T-helper 17 cell (primary cell): ENCODE results near the gene PTPRN2. TPM values are rescaled to one million over a fixed set of nuclear protein-coding genes. Genes with fewer than 3 reads are reported as not detected.

ENCODE experiments used
- ATAC-seq: fragments of 150-1000 bp; cut with Tn5 transposase; 2 replicates; pipeline ENCODE4 v1.10.0; 2021; ENCODE audit warnings: mild to moderate bottlenecking, moderate library complexity
- DNase-seq, 3 donors: peaks; one replicate each; pipeline versions ENCODE4 v3.0.0 to v3.0.0-alpha.2; 2020 to 2021
- H3K9me3 ChIP-seq: one replicate; pipeline ENCODE4 v1.7.0; 2013; ENCODE audit warnings: low read length, mild to moderate bottlenecking; ENCODE audit not compliant: control insufficient read depth, poor library complexity, severe bottlenecking
- H3K27ac Mint-ChIP-seq: one replicate; pipeline ENCODE4 v1.8.0; 2022; ENCODE audit warnings: mild to moderate bottlenecking, moderate library complexity, mixed read lengths
- H3K27me3 Mint-ChIP-seq: one replicate; pipeline ENCODE4 v1.8.0; 2022; ENCODE audit warnings: mixed read lengths
- H3K36me3 Mint-ChIP-seq: one replicate; pipeline ENCODE4 v1.8.0; 2022; ENCODE audit warnings: low read depth, mixed read lengths
- H3K4me1 Mint-ChIP-seq: one replicate; pipeline ENCODE4 v1.8.0; 2022; ENCODE audit warnings: mild to moderate bottlenecking, mixed read lengths
- H3K4me3 Mint-ChIP-seq: one replicate; pipeline ENCODE4 v1.8.0; 2022; ENCODE audit warnings: mild to moderate bottlenecking, moderate library complexity, mixed read lengths
- total RNA-seq, 4 donors: library from RNA in 2 of 4; stranded (reverse) in 2 of 4; gene quantifications; one replicate each; pipeline ENCODE4 v1.2.3 and lab custom pipeline; 2022 to 2026

PTPRN2 gene
- total RNA-seq, 2 donors from 2014 or later = 0.42 to 0.57 TPM

DNA sequence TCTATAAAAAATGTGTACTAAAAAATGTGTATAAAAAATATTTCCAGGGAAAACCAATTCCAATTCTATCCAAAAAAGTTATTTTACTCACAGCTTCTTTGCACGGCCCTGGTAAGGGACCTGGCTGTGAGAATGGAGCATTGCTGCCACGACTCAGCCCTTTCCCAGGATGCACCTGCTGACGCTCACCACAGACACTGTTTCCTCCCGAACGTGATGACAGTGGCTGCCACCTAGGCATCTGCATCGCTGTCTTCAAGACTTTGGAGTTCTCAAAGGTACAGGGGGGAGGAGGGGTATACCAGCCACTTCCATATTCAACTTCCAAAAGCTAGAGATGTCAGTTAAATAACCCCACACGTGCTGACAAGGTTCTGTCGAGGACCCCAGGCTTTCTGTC, 23.9 kb upstream of the PTPRN2 start:
- peaks cover 11% of the 10 kb centered on the region for H3K4me1 Mint-ChIP-seq
- no peaks in the 10 kb centered on the region for H3K9me3 ChIP-seq
- no peaks in the 10 kb centered on the region for H3K36me3 Mint-ChIP-seq
- no peak overlapping the region for H3K4me3 Mint-ChIP-seq
- DNase-seq (no peak), ATAC-seq (no peak)
- peak overlapping the region; percentile 2 for H3K27ac Mint-ChIP-seq
- H3K27me3 Mint-ChIP-seq = no peaks in the 10 kb centered on the region

DNA sequence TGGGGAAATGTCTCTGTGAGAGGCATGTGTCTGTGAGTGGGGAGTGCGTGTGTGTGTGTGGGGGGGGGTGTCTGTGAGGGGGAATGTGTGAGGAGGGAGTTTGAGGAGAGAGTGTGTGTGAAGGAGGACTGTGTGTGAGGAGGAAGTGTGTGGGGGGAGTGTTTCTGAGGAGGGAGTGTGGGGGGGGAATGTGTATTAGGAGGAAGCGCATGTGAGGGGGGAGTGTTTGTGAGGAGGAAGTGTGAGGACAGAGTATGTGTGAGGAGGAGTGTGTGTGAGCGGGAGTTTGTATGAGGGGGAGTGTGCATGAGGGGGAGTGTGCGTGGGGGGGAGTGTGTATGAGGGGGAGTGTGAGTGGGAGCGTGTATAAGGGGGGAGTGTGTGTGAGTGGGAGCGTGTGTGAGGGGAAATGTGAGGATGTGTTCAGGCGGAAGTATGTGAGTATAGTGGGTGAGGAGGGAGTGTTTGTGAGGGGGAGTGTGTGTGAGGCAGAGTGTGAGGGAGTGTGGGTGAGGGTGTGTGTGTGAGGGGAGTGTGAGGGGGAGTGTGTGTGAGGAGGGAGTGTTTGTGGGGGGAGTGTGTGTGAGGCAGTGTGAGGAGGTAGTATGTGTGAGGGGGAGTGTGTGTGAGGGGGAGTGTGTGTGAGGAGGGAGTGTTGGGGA, 21.8 kb upstream of the PTPRN2 start:
- no peak for DNase-seq

DNA sequence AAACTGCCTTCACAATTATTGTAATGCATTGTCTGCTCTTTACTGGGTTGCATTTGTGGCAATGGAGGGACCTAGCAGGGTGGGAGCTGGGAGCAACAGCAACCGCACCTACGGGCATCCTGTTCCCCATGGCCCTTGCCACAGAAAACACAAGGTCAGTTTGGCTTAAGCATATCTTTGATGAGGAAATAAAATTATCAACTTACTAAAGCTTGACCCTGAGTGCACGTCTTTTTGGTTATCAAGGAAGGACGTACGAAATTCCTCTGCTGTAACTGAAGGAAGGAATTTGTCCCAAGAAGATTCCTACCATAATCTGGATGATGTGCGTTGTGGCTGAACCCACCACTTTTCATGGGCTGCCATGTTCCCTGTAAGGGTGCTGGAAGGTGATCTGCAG, 19.9 kb upstream of the PTPRN2 start:
- H3K4me1 Mint-ChIP-seq = peaks cover 7% of the 10 kb centered on the region

More for the DNA sequence above, 21.8 kb upstream of the PTPRN2 start:
- Mint-ChIP-seq H3K27ac (no peak overlapping the region), H3K27me3 (no peaks in the 10 kb centered on the region), H3K4me1 (peaks cover 10% of the 10 kb centered on the region), H3K4me3 (no peak overlapping the region), H3K36me3 (no peaks in the 10 kb centered on the region)
- H3K9me3 ChIP-seq = no peaks in the 10 kb centered on the region
- no peak for ATAC-seq

DNA sequence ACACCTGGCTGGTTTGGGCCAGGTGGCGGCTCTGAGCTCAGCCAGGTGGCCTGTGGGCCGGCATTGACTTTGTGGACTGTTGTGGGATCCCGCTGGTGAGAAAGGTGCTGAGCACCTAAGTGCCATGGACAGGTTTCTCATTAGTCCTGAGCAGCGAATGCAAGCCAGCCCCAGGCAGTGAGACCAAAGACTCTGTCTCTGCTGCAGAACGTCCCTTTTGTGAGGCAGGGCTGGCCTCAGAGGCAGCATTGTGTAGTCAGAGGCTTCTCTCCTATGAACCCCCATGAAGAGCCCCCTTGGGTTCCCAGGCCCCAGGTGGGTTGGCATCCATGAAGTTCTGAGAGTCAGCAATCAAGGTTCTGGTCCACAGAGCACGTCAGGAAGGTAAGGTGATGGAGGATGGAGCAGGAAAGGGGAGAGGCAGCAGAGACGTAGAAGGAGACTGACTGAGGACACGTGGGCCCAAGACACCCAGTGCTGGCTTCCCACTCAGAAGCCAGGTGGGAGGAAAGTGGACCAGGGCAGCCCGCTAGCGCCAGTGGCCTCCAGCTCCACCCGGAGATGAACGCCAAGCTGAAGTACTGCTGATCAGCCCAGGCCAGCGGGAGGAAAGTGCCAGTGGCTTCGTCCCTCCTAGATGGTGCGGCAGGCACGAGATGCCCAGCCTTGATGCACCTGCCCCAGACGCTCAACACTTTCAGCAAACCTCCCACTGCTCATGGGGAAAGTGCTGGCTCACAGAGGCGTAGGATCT, 19.2 kb upstream of the PTPRN2 start:
- Mint-ChIP-seq H3K4me1 (peaks cover 7% of the 10 kb centered on the region), H3K27ac (no peak overlapping the region), H3K27me3 (no peaks in the 10 kb centered on the region), H3K4me3 (no peak overlapping the region), H3K36me3 (no peaks in the 10 kb centered on the region)
- H3K9me3 ChIP-seq = no peaks in the 10 kb centered on the region
- DNase-seq (no peak), ATAC-seq (no peak)

More for the DNA sequence above, 19.9 kb upstream of the PTPRN2 start:
- no peak for ATAC-seq
- Mint-ChIP-seq H3K27me3 (no peaks in the 10 kb centered on the region), H3K4me3 (no peak overlapping the region), H3K36me3 (no peaks in the 10 kb centered on the region), H3K27ac (no peak overlapping the region)
- no peak for DNase-seq
- no peaks in the 10 kb centered on the region for H3K9me3 ChIP-seq

DNA sequence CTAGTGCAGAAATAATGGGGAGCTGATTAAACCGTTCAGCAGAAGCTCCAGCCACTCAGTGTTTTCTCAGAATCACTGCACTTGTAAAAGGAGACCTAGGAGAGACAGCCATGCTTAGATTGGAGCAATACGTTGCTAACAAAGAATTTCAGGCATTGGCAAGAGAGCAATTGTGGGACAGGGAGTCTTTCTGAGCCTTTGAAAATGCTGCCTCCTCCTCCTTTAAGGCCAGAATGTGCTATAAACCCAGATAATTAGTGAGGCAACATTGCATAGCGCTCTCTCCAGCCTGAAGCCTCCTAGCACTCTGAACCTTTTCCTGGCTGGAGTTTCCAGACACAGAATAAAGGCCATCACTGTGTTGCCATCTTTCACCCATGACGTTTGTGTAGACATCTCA, 18.5 kb upstream of the PTPRN2 start:
- H3K27ac Mint-ChIP-seq = no peak overlapping the region
- no peak overlapping the region for H3K4me3 Mint-ChIP-seq
- ATAC-seq = no peak
- H3K9me3 ChIP-seq = no peaks in the 10 kb centered on the region
- no peaks in the 10 kb centered on the region for H3K27me3 Mint-ChIP-seq
- DNase-seq = no peak
- no peaks in the 10 kb centered on the region for H3K36me3 Mint-ChIP-seq
- H3K4me1 Mint-ChIP-seq = peaks cover 5% of the 10 kb centered on the region

DNA sequence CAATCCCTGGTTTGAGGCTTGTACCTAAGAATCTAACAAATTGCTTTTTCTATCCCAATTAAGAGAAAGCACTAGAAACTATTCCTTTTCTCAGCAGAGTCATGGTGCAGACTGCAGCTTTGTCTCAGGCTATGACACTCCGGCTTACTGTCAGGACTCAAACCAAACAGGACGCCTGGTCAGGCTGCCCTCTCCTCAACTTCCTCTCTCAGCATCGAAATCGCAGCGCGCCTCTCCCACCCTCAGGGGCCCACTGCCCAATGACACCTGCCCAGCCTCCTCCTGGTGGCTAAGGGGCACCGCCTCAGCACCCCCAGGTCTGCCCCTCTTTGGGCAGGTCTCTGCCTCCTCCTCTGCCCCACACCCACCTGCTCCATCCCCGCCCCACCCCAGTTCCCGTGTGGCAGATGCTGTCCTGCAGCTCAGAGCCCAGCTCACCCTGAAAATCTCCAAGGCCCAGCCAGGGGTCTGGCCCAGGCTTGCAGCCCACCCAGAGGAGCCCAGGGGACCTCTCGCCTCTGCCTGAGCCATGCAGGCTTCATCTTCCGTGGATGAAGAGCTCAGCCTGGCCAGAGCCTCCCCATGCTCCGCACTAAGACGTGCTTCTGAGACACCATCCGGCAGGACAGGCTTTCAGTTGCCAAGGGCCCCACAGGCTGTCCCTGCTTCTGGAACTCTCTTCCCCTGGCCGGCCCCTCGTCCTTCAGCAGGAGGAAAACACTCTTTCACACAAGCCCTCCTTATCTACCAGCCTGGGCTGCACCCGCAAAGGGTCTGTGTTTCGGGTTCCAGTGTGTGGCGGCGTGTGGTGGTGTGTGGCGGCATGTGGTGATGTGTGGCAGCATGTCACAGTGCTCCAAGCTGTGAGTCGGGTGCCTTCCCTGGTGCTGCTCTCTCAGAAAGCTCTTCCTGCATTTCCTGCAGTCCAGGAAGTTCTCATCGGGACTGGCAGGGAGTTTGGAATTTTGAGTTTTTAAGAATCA, 16.4 kb upstream of the PTPRN2 start:
- no peaks in the 10 kb centered on the region for H3K9me3 ChIP-seq
- Mint-ChIP-seq H3K4me3 (no peak overlapping the region), H3K27me3 (no peaks in the 10 kb centered on the region), H3K36me3 (peaks cover 3% of the 10 kb centered on the region), H3K4me1 (peaks cover 5% of the 10 kb centered on the region), H3K27ac (peak overlapping the region; percentile 72)
- ATAC-seq (no peak), DNase-seq (no peak)

DNA sequence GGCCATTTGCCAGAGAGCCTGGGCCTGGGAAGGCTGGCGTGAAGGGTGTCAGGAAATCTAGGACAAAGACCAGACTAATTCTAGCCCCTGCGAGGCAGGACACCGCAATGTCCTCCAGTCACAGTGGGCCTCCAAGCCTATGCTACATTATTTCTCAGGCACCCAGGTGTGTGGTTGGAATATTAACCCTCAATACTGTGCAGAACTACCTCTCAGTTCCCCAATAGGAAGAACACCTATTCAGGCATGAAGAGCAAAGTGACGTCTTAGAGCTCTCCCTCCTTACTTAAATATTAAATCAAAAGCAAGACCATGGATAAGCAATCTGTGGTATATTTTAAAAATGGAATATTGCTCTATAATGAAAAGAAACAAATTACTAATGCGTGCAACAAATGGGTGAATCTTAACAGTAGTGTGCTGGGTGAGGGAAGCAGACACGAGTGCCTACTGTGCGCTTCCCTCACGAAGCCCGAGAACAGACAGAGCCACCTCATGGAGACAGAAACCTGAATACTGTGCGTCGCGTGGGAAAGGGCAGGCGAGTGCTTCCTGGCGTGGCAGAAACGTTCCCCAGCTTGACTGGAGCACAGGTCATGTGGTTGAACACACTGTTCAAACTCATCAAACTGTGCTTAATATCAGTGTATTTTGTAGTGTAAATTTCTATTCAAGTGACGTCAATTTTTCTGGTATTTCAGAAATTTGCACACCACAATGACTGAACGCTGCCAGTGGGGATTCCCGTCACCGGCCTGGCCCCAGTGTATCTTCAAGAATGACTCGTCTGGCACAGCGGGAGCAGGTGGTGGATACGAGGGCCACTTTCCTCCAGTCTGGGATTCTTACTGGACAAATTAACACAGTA, 15.5 kb upstream of the PTPRN2 start:
- Mint-ChIP-seq H3K27me3 (no peaks in the 10 kb centered on the region), H3K36me3 (peaks cover 3% of the 10 kb centered on the region), H3K27ac (peak overlapping the region; percentile 72), H3K4me1 (peaks cover 5% of the 10 kb centered on the region), H3K4me3 (no peak overlapping the region)
- H3K9me3 ChIP-seq = no peaks in the 10 kb centered on the region
- DNase-seq (no peak), ATAC-seq (peak; percentile 63)

DNA sequence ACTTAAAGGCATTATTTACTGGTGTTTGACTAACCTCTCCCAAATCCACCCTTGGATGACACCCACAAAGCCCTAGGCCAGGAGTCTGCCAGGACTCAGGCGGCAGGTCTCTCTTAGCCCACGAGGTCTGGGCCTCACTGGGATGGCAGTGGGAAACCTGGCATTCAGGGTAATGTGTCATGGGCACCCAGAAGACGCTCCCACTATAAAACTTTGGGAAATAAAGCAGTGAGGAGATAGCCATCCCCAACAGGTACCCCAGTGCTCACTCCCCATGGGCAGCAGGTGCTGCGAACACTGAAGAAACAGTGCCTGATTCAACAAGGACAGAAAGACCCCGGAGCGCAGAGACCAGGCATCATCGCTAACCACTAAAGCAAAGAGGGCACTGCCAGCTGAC, 14.4 kb upstream of the PTPRN2 start:
- Mint-ChIP-seq H3K4me1 (peaks cover 5% of the 10 kb centered on the region), H3K36me3 (peaks cover 3% of the 10 kb centered on the region), H3K27ac (peak overlapping the region; percentile 61), H3K4me3 (no peak overlapping the region), H3K27me3 (no peaks in the 10 kb centered on the region)
- no peak for ATAC-seq
- no peak for DNase-seq
- no peaks in the 10 kb centered on the region for H3K9me3 ChIP-seq

DNA sequence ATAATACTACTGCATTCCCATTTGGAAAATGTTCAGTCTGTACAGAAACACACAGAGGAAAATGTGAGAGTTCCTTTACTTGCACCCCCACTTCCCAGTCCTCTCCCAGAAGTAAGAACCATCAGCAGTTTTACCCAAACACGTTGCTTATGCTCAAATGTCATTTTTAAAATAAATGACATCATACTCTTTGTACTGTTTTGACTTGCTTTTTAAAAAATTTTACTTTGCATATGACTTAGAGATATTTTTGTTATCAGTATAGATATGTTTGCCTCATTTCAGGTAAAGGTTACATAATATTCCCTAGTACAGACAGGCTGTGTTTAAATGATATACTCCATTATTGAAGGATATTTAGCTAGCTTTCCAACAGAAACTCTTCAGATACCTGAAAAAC, 13.5 kb upstream of the PTPRN2 start:
- Mint-ChIP-seq H3K27ac (peak overlapping the region; percentile 69), H3K4me3 (no peak overlapping the region), H3K27me3 (no peaks in the 10 kb centered on the region), H3K4me1 (peaks cover 3% of the 10 kb centered on the region), H3K36me3 (peaks cover 3% of the 10 kb centered on the region)
- H3K9me3 ChIP-seq = no peaks in the 10 kb centered on the region
- ATAC-seq (no peak), DNase-seq (no peak)

DNA sequence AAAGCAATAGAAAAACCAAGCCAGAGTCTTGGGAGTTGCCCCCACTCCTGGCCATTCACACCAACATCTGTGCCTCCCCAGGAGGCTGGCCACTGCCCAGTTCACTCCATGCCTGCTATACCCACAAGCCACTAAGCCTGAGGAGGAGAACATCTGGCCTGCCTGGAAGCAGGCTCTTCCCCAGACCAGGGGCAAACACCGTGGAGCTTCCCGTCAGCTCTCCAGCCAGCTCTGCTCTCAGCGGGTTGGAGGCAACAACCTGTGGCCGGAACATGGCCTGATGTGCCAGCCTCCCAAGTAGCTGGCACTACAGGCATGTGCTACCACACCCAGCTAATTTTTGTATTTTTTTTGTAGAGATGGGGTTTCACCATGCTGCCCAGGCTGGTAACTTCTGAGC, 9.1 kb upstream of the PTPRN2 start:
- DNase-seq = no peak
- H3K27ac Mint-ChIP-seq = no peak overlapping the region
- peaks cover 4% of the 10 kb centered on the region for H3K9me3 ChIP-seq
- no peaks in the 10 kb centered on the region for H3K27me3 Mint-ChIP-seq
- H3K4me3 Mint-ChIP-seq = no peak overlapping the region
- H3K4me1 Mint-ChIP-seq = no peaks in the 10 kb centered on the region
- peaks cover 3% of the 10 kb centered on the region for H3K36me3 Mint-ChIP-seq
- ATAC-seq = no peak

DNA sequence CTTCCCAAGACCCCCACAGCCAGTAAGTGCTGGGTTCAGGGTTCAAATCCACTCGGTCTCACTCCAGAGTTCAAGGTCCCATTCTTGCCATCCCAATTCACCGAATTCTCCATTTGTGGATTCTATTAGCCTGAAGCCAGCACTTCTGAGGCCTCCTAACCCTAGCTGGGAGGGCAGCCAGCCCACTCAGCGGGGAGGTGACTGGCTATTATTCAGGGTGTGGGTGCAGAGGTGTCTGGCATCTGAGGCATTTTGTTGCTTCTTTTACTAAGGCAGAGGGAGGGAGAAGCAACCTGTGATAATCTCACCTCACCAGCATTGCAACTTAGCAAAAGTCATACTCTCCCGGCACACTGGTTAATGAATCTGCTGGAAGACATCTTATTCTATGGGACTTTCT, 8.7 kb upstream of the PTPRN2 start:
- ATAC-seq = no peak
- no peak overlapping the region for H3K27ac Mint-ChIP-seq
- H3K4me3 Mint-ChIP-seq = no peak overlapping the region
- H3K9me3 ChIP-seq = peaks cover 4% of the 10 kb centered on the region
- DNase-seq = no peak
- H3K36me3 Mint-ChIP-seq = peaks cover 3% of the 10 kb centered on the region
- no peaks in the 10 kb centered on the region for H3K4me1 Mint-ChIP-seq
- H3K27me3 Mint-ChIP-seq = no peaks in the 10 kb centered on the region

DNA sequence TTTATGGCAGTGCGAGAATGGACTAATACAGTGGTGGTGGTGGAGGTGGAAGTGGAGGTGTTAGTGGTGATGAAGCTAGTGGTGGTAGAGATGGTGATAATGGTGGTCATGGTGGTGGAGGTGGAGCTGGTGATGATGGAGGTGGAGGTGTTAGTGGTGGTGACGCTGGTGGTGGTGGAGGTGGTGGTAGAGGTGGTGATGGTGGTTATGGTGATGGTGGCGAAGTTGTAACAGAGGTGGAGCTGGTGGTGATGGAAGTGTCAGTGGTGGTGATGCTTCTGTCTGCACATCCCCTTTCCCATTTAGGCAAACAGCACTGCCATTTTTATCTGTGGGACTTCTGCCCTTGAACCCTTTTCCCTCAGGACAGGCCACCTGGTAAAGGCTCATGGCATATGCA, 7.4 kb upstream of the PTPRN2 start:
- no peaks in the 10 kb centered on the region for H3K36me3 Mint-ChIP-seq
- H3K4me3 Mint-ChIP-seq = no peak overlapping the region
- no peak overlapping the region for H3K27ac Mint-ChIP-seq

More for the DNA sequence above, 7.4 kb upstream of the PTPRN2 start:
- ATAC-seq (no peak), DNase-seq (no peak)
- H3K27me3 Mint-ChIP-seq = no peaks in the 10 kb centered on the region
- H3K9me3 ChIP-seq = peaks cover 4% of the 10 kb centered on the region
- H3K4me1 Mint-ChIP-seq = no peaks in the 10 kb centered on the region
